GM19099 (cell line): ENCODE results near the gene SLC12A2.

ENCODE experiments used
- POLR2A ChIP-seq: IDR thresholded peaks from 3 replicates; pipeline ENCODE4 v1.6.1; 2011; ENCODE audit warnings: low read depth; ENCODE audit not compliant: insufficient read length; ENCODE audit errors: extremely low read depth

Gene SLC12A2

GRCh38 chr5:128118214-128118613 lies 34.6 kb downstream of the SLC12A2 start:
- no peak for TF ChIP-seq POLR2A

GRCh38 chr5:128121651-128122050 lies 38.1 kb downstream of the SLC12A2 start:
- TF ChIP-seq POLR2A: no peak

- no peak for TF ChIP-seq POLR2A
Observed at GRCh38 chr5:128123936-128124335, 40.4 kb downstream of the SLC12A2 start.

- TF ChIP-seq POLR2A: no peak
Observed at GRCh38 chr5:128126241-128126640, 42.7 kb downstream of the SLC12A2 start.

DNA sequence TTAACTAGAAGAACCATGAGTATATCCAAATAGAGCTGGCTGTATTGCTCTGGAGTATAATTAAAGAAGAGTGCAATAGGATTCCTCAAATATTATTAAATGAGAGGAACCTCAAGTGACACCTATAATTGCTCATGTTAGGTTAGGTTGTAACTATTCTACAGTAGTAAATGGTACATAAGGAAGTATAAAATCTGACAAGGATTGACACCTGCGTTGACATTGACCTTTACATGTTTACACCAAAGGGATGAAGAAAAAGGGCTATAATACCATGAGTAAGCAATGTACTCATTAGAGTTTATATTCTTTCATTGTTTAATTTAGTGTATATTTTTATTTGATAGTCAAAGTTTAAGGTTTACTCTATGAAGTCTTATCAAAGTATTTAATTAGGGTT lies 48.9 kb downstream of the SLC12A2 start:
- no peak for TF ChIP-seq POLR2A

- no peak for TF ChIP-seq POLR2A
Observed at GRCh38 chr5:128135286-128135685, 51.7 kb downstream of the SLC12A2 start.

- no peak for TF ChIP-seq POLR2A
Observed at GRCh38 chr5:128143911-128144310, 60.3 kb downstream of the SLC12A2 start.

DNA sequence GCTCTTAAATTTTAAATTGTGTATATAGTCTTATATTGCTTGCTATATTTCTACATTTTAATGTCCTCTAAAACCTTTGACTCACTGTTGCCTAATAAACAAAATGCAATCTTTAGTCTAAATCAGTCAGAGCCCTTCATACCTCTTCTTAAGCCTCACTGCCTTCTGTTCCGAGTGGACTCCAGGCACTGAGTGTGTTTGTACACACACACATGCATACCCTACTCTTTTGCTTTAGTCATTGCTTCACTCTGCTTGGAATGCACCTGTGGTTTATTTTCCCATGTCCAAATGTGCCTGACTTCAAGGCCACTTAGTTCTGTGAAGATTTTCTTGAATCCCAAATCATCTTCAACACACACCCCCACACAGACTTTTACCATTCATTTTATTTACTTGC lies 60.9 kb downstream of the SLC12A2 start:
- no peak for TF ChIP-seq POLR2A

DNA sequence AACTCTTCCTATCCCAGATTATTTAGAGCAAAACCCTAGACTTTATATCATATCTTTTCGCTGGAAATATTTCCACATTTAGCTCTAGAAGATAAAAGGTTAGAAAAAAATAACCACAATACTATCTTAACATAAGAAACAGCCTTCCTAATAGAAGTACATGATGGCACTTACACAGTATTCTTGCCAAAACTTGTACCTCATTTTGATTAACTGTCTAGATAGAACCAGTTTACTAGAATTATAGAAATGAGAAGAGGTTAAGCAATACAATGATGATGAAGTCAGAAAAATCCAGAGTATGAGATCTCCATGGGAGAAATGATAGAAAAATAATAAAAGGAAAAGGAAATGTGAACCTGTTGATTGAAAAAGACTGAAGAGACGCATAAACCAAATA lies 63.1 kb downstream of the SLC12A2 start:
- no peak for TF ChIP-seq POLR2A

GRCh38 chr5:128154943-128155342 lies 71.4 kb downstream of the SLC12A2 start:
- TF ChIP-seq POLR2A: no peak

- TF ChIP-seq POLR2A: no peak
Observed at GRCh38 chr5:128155776-128156175, 72.2 kb downstream of the SLC12A2 start.

GRCh38 chr5:128156521-128156920 lies 73.0 kb downstream of the SLC12A2 start:
- no peak for TF ChIP-seq POLR2A

DNA sequence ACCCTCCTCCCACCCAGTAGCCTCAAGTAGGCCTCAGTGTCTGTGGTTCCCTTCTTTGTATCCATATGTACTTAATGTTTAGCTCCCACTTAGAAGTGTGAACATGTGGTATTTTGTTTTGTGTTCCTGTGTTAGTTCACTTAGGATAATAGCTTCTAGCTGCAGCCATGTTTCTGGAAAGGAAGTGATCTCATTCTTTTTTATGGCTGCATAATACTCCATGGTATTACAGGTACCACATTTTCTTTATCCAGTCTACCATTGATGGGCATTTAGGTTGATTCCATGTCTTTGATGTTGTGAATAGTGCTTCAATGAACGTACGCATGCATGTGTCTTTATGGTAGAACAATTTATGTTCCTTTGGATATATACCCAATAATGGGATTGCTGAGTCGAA lies 74.8 kb downstream of the SLC12A2 start:
- no peak for TF ChIP-seq POLR2A

DNA sequence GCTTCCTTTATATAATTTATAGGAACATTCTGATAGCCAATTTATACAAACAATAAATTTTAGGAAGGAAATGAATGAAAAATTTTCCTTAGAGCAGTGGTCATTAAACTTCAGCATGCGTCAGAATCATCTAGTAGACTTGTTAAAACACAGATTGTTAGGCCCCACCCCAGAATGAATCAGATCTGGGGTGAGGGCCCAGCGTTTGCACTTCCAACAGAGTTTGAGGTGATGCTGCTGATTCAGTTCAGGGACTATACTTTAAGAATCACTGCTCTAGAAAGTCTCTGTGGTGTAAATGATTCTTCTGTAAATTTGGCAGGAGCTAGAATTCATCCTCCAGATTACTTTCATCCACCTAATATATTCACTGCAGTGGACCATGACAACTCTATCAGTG lies 80.4 kb downstream of the SLC12A2 start:
- TF ChIP-seq POLR2A: no peak

DNA sequence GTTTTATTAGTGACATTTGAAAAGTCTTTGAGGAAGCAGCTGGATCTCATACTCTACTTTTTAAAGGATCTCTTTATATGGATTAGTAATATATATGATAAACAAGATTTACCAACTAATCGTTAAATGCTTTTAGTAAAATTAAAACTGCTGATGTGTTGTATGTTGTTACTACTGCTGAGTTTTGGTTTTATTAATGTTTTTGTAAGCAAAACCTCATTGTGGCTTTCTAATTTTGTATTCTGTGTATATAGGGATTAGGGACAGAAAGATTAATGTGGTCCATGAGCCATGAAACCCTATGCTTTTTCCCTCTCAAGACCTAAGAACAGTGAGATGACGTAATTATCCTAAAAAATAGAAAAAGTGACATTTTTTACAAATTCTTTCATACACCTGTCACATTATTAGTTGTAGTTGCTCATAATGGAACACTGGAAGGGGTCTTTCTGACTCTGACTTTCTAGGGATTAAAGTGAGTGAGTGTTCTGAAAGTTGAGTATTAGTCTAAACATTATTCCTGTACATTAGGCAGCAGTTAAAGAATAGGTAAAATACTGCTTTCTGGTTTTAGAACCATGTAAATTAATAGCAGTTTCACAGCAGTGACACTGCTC lies 85.9 kb downstream of the SLC12A2 start:
- TF ChIP-seq POLR2A: no peak

GRCh38 chr5:128172102-128172501 lies 88.5 kb downstream of the SLC12A2 start:
- no peak for TF ChIP-seq POLR2A

GRCh38 chr5:128174951-128175350 lies 91.4 kb downstream of the SLC12A2 start:
- TF ChIP-seq POLR2A: no peak
